K562 (cell line): Measurements from ENCODE around the gene S100P. TPM values are rescaled to one million over a fixed set of nuclear protein-coding genes. Genes with fewer than 3 reads are reported as not detected.

Experiments used
- ATF1 ChIP-seq, 2 experiments: fragments of 450-650 bp in 1 of 2; IDR thresholded peaks; 2 replicates each; pipeline ENCODE4 v1.6.1; 2016; ENCODE audit warnings: missing compliant biosample characterization in 1 of 2, missing genetic modification characterization in 1 of 2
- BMI1 ChIP-seq: fragments of 150-350 bp; IDR thresholded peaks from 2 replicates; pipeline ENCODE4 v1.6.1; 2014; ENCODE audit warnings: low read length
- CUX1 ChIP-seq: fragments of 200-800 bp; sonication (Bioruptor generic); IDR thresholded peaks from 2 replicates; pipeline ENCODE4 v1.6.1; 2016; ENCODE audit warnings: missing genetic modification characterization, missing compliant biosample characterization
- HINFP ChIP-seq: fragments of 450-650 bp; conservative IDR thresholded peaks from 2 replicates; pipeline ENCODE4 v1.6.1; 2016; ENCODE audit warnings: missing genetic modification characterization, low read depth, mild to moderate bottlenecking, control low read depth, missing compliant biosample characterization
- L3MBTL2 ChIP-seq: fragments of 450-650 bp; IDR thresholded peaks from 2 replicates; pipeline ENCODE4 v1.6.1; 2016; ENCODE audit warnings: mild to moderate bottlenecking, moderate library complexity
- RNF2 ChIP-seq: sonication (generic); IDR thresholded peaks from 2 replicates; pipeline ENCODE4 v1.6.1; 2016
- ZBTB2 ChIP-seq: fragments of 450-650 bp; IDR thresholded peaks from 2 replicates; pipeline ENCODE4 v1.6.1; 2016; ENCODE audit warnings: antibody characterized with exemption
- ZNF318 ChIP-seq, 2 experiments: fragments of 450-650 bp; IDR thresholded peaks; 2 replicates each; pipeline ENCODE4 v1.6.1; 2016; ENCODE audit warnings: mild to moderate bottlenecking in 2 of 2, borderline replicate concordance in 1 of 2, low read depth in 1 of 2, moderate library complexity in 1 of 2
- ZNF583 ChIP-seq: fragments of 250-450 bp; sonication (Bioruptor Pico); IDR thresholded peaks from 2 replicates; pipeline ENCODE4 v1.4.0; 2020
- ZNF79 ChIP-seq: fragments of 250-450 bp; sonication (Bioruptor Pico); IDR thresholded peaks from 2 replicates; pipeline ENCODE4 v1.4.0; 2020; ENCODE audit warnings: low read depth, mild to moderate bottlenecking, moderate library complexity
- polyA plus RNA-seq, 8 experiments: library from polyadenylated mRNA; depleted of rRNA in 4 of 8; stranded (reverse) in 5 of 8; unstranded in 3 of 8; fragments of >200 nt; fragmentation: Nextera tagmentation in 2 of 8; fragmentation: Illumina TruSeq in 1 of 8; extraction: Ambion mirVana in 2 of 8; extraction: Trizol in 1 of 8; gene quantifications; 2 replicates each; pipeline versions ENCODE4 v1.2.1 to v1.2.3, GENCODE V29; 2011 to 2014; ENCODE audit warnings: inconsistent platforms in 1 of 8, missing spikeins in 1 of 8
- total RNA-seq, 7 experiments: library from RNA; depleted of rRNA in 6 of 7; stranded (reverse); fragments of >200 nt in 6 of 7; fragmentation: Illumina TruSeq in 2 of 7; extraction: Trizol in 2 of 7; gene quantifications; 2 replicates each; pipeline versions ENCODE4 v1.2.1 to v1.2.3, GENCODE V29; 2011 to 2021; ENCODE audit warnings: low replicate concordance in 1 of 7

Gene S100P
- total and polyA plus RNA-seq, 9 of the 15 experiments (the other 6 are each of a cell fraction or from before 2014, with no cell fraction given): 4.1 to 23.8 (median 7.5) TPM

- TF ChIP-seq CUX1 (CRISPR knock-in tag): peak; percentile 81; the same call in 1 of the 2 replicates
- no peak for TF ChIP-seq HINFP
- no peak for TF ChIP-seq BMI1
- TF ChIP-seq RNF2: peak; percentile 56; the same call in 1 of the 2 replicates
- TF ChIP-seq ZNF79 (CRISPR knock-in tag): no peak
- no peak for TF ChIP-seq ZNF318 (IDR thresholded peaks at IDR 0.05; ENCODE audit: borderline replicate concordance in 1 of 2, low read depth in 1 of 2)
- 0 out of 2 replicates have a peak, but pooled peaks have one; percentile 13 for TF ChIP-seq ZNF583 (CRISPR knock-in tag)
- peak; percentile 96 for TF ChIP-seq L3MBTL2
- no peak for TF ChIP-seq ATF1 (CRISPR knock-in tag; IDR thresholded peaks at IDR 0.05)
- peak; percentile 54 for TF ChIP-seq ATF1 (tag; IDR thresholded peaks at IDR 0.05)
- TF ChIP-seq ZBTB2: peak; percentile 43; the same call in 1 of the 2 replicates
Observed at GRCh38 chr4:6688879-6689505, 4.7 kb upstream of the S100P start (continued).
